ENCODE data around the gene CD55.
"Not testable (repeated sequence)": the region's sequence is repeated elsewhere in the genome, so short reads cannot be mapped to it uniquely, and the experiment has no call there.

Gene CD55

GRCh38 chr1:207304710-207305488 lies 16.6 kb upstream of the CD55 start:
- DNase-seq (ENCODE audit: low spot score) (peak; percentile 29), FAIRE-seq (no peak)

DNA sequence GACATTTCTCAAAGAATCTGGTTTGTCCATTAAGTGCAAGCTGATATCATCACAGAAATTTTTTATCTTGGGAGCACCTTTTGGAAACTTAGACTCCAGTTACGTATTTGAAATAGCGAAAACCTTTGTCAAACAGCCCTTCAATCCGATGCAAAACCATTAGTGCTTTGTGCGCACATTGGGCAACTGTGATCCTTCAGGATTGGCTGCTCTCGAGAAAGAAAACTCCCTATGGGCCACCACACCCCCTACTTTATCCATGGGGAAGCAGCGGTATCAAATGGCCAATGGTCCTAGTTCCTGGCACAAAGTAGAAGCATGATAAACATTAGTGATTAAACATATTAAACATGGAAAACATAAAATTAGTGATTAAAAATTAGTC lies 16.0 kb upstream of the CD55 start:
- FAIRE-seq = no peak

GRCh38 chr1:207306023-207306422 lies 15.5 kb upstream of the CD55 start:
- no peak for DNase-seq (ENCODE audit: low spot score)
- FAIRE-seq = no peak

More for the DNA sequence above, 16.0 kb upstream of the CD55 start:
- DNase-seq (ENCODE audit: low spot score) = no peak

DNA sequence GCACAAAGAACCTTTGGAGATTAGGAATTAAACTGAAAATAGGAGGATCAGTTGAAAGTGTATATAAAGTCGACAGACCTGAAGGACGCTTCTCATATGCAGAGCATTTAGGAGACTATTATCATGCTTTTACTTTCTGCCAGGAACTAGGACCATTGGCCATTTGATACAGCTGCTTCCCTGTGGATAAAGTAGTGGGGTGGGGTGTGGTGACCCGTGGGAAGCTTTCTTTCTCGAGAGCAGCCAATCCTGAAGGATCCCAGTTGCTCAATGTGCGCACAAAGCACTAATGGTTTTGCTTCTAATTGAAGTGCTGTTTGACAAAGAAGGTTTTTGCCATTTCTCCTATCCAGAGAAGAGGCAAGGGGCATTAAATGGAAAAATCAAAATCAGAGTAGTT lies 14.9 kb upstream of the CD55 start:
- DNase-seq (ENCODE audit: low spot score) (no peak), FAIRE-seq (no peak)

- FAIRE-seq (no peak), DNase-seq (ENCODE audit: low spot score) (no peak)
Measured at GRCh38 chr1:207308451-207309190, 12.9 kb upstream of the CD55 start.

DNA sequence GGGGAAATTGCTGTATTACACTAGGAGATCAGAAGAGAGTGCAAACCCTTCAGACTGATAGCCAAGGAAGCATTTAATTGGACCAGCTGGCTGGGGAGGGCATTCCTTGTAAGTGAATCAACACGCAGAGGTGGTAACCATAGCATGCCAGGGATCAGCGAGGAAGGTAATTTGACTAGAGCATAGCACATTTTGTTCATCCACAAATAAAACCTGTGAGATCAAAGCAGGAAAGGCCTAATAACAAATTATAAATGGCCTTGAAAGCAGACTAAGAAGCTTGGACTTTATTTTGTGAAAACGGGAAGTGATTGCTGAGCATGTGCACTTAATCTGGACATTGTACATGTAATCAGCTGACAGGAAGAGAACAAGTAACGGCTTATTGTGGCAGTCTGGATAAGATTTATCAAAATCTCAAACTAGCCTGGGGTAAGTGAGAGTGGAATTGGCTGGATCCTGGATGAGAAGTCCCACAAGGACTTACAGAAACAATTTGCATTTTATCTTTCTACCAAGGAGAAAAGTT lies 11.7 kb upstream of the CD55 start:
- FAIRE-seq (no peak), DNase-seq (ENCODE audit: low spot score) (peak; percentile 78)

DNA sequence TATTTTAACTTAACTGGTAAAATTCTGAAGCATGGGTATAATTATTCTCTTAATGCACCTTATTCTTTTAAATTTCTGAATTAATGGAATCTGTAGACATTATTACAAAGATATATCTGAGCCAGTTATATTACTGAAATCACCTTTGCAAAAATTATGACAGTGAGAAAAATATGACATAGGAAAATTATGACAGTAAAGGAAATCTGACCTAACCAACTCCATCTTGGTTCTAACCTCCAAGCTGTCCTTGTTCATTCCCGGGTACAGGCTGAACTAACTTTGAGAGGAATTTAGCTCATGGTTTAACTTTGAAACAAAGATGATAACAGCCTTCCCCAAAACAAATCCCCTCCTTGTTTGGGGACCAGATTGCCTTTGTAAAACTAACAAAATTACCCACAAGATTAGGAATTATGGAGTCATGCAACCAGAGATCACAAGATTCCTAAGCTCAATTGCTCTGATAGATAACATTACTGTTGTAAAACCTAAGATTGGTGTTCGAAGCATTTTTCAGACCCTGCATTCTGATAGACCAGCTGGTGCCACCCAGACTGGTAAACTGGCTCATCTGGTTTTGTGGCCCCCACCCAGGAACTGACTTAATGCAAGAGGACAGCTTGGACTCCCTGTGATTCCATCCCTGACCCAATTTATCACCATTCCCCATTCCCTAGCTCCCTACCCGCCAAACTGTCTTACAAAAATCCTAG lies 9.4 kb upstream of the CD55 start:
- FAIRE-seq = no peak
- DNase-seq (ENCODE audit: low spot score) = no peak

DNA sequence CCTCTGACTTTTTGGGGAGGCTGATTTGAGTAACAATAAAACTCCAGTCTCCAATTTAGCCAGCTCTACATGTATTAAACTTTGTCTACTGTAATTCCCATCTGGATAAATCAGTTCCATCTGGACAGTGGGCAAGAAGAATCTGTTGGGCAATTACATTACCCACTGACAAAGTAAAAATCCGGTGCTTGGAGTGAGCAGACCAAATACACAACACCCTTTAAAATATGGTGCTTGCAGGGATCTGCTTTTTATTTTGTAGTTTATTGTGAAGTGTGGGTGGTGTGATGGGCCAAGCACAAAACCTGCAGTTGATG lies 8.9 kb upstream of the CD55 start:
- DNase-seq (ENCODE audit: low spot score) = no peak
- FAIRE-seq = no peak

GRCh38 chr1:207313131-207313530 lies 8.3 kb upstream of the CD55 start:
- no peak for FAIRE-seq
- no peak for DNase-seq (ENCODE audit: low spot score)

DNA sequence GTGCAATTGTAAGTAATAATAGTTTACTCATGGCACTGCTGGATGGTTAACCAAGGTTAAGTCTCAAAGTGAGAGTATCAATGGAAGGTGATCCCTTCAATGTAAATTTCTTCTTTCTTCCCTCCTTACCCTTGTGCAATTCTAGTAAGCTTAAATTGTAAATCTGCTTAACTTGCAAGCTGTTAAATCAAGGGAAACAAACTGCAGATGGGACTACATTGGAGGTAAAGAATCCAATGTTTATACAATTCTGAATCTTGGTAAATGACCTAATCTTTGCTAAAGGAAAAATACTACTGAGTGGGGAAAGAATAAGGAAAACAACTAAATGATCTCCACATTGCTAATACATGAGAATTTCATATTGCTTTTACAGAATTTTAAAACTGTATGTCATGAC lies 6.7 kb upstream of the CD55 start:
- FAIRE-seq = no peak
- no peak for DNase-seq (ENCODE audit: low spot score)

DNA sequence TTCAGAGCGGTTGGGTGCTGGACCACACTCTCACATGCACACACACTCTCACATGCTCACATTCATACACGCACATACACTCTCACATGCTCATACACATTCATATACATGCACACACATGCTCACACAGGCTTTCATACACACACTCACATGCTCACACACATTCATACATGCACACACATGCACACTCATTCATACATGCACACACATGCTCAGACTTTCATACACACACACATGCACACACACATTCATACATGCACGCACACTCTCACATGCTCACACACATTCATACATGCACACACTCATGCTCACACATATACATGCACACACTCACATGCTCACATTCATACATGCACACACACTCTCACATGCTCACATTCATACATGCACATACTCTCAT lies 6.0 kb upstream of the CD55 start:
- FAIRE-seq (peak; percentile 96), DNase-seq (ENCODE audit: low spot score) (no peak)

DNA sequence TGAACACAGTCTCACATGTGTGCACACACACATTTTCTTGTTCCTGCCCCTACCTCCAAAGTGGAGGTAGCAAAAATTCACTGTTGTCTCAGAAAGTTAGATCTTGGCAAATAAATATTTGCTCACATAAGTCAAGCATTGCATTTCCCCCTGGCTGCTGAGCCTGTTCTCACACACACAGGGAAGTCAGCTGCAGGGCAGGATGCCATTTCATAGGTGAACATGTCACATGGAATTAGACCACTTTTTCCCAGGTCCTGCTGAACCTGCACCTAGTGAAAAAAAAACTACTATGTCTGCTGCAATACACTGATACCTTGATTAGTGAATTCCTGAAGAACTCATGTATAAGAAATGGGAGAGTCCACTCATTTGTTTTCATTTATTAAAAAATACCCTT lies 5.3 kb upstream of the CD55 start:
- no peak for DNase-seq (ENCODE audit: low spot score)

GRCh38 chr1:207316622-207317391 lies 4.7 kb upstream of the CD55 start:
- DNase-seq (ENCODE audit: low spot score) (no peak), FAIRE-seq (no peak)

More for the DNA sequence above, 5.3 kb upstream of the CD55 start:
- no peak for FAIRE-seq

DNA sequence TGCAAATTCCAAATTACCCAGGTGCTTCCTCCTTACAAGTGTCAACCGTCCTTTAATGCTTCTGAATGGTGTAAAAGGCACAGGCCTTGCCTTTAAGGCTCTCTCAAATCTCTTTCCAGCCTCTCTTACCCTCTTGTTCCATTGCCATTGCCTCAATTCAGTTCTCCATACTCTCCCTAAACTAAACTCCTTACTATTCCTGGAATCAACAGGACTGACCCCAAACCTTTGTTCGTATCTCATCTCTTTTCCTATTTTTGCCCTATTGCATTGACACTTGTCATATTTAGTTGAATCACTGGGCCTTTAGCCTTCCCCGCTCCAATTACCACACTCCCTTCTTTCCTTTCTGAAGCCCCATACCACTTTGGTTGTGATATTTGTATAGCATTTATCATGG lies 3.9 kb upstream of the CD55 start:
- FAIRE-seq (no peak), DNase-seq (ENCODE audit: low spot score) (no peak)

DNA sequence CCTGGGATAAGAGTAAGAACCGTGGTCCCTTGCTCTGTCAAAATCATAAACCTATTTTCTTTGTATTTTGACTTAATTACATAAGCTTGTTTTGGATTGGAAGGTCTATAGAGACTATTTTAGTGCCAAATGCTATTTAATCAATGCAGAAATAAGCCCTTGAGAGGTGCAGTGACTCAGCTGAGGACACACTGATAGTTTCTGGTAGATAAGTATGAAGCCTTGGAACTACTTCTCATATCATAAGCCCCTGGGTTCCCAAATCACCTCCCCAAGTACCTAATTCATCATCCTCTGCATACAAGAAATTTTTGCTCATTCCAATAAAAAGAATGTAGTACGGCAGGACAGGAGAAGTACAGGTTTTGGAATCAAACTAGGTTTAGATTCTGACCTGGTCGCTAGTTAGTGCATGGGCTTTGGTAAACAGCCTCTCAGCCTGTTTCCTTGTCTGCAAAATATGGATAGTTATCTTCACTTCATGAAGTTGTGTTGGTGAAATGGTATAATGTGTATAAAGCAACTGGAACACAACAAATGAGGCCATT lies 3.3 kb upstream of the CD55 start:
- DNase-seq (ENCODE audit: low spot score) (no peak), FAIRE-seq (no peak)

GRCh38 chr1:207319199-207319598 lies 2.3 kb upstream of the CD55 start:
- DNase-seq (ENCODE audit: low spot score) = no peak
- no peak for FAIRE-seq

- FAIRE-seq; DNase-seq (ENCODE audit: low spot score): not testable (repeated sequence)
Measured at GRCh38 chr1:207320105-207320504, 1.4 kb upstream of the CD55 start.

DNA sequence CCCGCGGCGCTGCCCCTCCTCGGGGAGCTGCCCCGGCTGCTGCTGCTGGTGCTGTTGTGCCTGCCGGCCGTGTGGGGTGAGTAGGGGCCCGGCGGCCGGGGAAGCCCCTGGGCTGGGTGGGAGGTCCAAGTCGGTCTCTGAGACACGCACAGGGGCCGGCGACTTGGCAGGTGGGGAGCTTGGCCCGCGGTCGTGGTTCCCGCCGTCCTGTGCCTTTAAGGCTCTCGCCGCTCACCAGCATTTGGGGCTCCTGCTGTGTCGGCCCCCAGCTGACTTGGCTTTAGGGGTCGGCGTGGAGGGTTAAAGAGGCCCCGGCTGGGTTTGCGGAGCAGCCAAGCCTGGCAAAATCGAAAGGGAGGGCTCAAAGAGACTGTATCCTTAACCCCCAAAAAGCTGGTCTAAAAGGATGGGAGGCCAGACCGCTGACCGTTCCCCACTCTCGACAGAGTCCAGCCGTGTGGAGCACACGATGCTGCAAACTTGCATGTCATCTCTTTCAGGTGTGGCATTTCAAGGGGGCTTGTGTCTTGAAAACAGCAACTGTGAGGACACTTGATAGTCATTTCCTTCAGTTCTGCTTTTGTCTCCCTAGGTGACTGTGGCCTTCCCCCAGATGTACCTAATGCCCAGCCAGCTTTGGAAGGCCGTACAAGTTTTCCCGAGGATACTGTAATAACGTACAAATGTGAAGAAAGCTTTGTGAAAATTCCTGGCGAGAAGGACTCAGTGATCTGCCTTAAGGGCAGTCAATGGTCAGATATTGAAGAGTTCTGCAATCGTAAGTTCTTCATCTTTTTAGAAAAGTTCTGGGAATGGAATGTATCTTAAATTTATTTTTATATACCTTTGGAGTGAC lies 540 bp downstream of the CD55 start:
- FAIRE-seq = no peak
- peak; percentile 4 for DNase-seq (ENCODE audit: low spot score)

GRCh38 chr1:207323425-207324225 lies 2.1 kb downstream of the CD55 start:
- DNase-seq (ENCODE audit: low spot score) (no peak), FAIRE-seq (no peak)

Measured in urothelium cell line (cell line).